ENCODE data around the gene UQCC2.

The UQCC2 gene

GRCh38 chr6:33744895-33745546 lies 33.5 kb upstream of the UQCC2 start:
- DNase-seq (ENCODE audit: insufficient read length, low spot score) (no peak), FAIRE-seq (no peak)

- FAIRE-seq = peak; percentile 97
- peak; percentile 89 for DNase-seq (ENCODE audit: insufficient read length, low spot score)
Measured at GRCh38 chr6:33744001-33744848, 32.7 kb upstream of the UQCC2 start.

- DNase-seq (ENCODE audit: insufficient read length, low spot score) (no peak), FAIRE-seq (no peak)
Measured at GRCh38 chr6:33742837-33743236, 31.3 kb upstream of the UQCC2 start.

GRCh38 chr6:33742092-33742491 lies 30.6 kb upstream of the UQCC2 start:
- no peak for FAIRE-seq
- DNase-seq (ENCODE audit: insufficient read length, low spot score) = no peak

DNA sequence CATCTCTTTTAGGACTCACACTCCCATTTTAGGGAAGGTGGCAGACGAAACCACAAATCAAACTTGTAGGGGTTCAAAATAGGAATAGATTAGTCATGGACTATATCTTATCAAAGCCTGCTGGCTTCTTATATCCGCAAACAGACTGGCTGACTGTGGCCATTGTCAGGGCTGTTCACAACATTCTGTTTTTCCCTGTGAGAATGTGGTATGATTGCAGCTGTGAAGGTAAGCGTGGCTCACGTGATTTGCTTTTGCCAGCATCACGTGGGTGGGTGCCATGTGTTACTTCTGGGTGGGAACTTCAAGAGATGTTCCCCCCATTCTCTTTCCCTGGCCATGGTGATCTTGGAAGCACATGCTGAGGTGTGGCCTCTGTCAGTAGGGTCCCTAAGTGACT lies 29.3 kb upstream of the UQCC2 start:
- DNase-seq (ENCODE audit: insufficient read length, low spot score) = no peak
- peak; percentile 55 for FAIRE-seq

DNA sequence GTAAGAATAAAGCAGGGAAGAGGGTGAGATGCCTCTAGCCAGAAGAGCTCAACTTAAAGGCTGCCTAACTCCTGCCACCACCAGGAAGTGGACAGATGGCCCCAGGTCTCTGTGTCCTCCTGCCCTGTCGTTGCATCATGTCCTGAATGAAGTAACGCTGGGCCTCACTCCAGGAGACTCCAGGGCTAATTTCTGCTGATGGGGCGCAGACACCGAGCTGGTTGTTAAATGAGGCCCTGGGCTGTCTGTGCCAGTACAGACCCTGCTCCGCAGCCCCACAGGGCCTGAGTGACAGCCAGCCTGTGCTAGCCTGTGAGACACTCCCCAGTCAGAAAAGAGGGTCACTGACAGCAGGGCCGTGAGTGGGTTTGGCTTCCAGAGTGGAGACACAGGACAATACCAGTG lies 28.7 kb upstream of the UQCC2 start:
- no peak for FAIRE-seq
- no peak for DNase-seq (ENCODE audit: insufficient read length, low spot score)

DNA sequence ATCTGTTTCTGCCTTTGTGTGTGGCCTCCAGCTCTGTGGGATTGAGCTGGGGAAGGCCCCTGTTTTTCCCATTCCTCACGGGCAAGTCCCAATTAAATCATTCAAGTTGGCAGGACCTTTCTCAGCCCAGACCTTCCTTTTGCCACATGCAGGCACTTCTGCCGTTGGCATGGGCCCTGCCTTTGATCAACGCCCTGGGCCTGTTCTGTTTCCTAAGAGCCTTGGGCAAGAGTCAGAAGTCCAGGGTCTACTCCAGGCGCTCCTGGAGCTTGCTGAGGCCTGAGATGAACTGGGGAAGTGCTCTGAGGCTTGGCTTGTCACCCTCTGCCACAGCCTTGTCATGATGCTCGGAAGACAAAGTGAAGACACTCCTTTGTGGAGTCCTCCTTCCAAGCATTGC lies 28.1 kb upstream of the UQCC2 start:
- no peak for DNase-seq (ENCODE audit: insufficient read length, low spot score)
- FAIRE-seq = no peak

- DNase-seq (ENCODE audit: insufficient read length, low spot score) = no peak
- FAIRE-seq = no peak
Measured at GRCh38 chr6:33738879-33739278, 27.4 kb upstream of the UQCC2 start.

DNA sequence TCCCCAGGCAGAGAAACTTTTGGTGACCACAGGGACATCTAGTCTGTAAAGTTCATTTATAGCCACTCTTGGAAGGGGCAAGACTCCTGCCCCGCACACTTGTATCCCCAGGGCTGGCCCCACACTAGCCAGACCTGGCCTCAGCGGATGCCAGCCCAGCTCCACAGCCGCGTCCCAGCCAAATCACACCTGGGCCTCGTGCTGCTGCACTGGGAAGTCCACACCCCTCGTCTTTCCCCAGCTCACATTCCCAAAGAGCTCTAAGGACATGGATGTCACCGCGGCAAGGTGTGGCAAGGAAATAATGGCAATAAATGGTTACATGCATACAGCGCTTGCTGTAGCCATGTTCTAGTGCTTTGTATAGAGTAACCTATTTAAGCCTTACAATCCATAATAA lies 26.7 kb upstream of the UQCC2 start:
- FAIRE-seq = no peak

DNA sequence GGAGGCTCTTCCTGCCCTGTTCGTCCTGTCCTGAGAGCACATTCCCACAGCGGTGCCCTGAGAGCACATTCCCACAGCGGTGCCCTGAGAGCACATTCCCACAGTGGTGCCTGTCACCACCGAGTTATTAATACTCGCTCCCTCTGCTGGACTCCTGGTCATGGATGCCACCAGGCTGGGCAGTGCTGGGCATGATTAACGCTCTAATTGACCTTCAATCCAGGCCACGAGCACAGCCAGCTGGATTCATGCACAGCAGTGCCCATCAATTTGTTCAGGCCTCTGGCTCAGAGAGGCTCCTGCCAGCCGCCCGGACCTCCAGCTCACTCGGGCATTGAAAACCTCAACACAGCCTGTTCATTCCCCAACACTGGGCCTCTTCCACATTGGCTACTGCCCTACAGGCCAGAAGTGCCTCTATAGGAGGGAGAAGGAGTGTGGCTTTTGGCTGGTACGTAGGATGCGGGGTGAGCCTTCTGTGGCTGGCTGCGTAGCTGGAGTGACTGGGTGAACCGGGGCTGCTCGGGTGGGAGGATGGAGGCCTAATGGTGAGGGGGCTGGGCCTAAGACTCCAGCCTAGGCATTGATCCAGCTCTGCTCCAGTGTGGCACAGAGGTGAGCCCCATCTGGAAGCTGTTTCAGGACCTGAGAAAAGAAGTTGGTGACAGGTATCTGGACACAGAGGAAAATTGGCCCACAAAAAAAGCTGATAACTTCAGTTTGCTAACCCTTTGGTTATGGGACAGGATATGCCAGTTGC lies 25.9 kb upstream of the UQCC2 start:
- FAIRE-seq (no peak), DNase-seq (ENCODE audit: insufficient read length, low spot score) (no peak)

More for the DNA sequence above, 26.7 kb upstream of the UQCC2 start:
- no peak for DNase-seq (ENCODE audit: insufficient read length, low spot score)

GRCh38 chr6:33735216-33735615 lies 23.7 kb upstream of the UQCC2 start:
- no peak for DNase-seq (ENCODE audit: insufficient read length, low spot score)
- no peak for FAIRE-seq

DNA sequence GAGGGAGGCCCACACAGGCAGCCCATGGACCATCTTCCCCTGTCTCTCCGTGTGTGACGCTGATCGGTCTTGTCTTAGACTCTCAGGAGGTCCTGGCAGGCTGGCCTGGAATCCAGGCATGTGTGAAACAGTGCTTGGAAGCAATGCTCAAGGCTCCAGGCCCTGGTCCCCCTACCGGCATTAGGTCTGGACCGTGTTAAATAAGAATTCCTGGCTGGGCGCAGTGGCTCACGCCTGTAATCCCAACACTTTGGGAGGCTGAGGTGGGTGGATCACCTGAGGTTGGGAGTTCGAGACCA lies 22.2 kb upstream of the UQCC2 start:
- FAIRE-seq = no peak
- no peak for DNase-seq (ENCODE audit: insufficient read length, low spot score)

DNA sequence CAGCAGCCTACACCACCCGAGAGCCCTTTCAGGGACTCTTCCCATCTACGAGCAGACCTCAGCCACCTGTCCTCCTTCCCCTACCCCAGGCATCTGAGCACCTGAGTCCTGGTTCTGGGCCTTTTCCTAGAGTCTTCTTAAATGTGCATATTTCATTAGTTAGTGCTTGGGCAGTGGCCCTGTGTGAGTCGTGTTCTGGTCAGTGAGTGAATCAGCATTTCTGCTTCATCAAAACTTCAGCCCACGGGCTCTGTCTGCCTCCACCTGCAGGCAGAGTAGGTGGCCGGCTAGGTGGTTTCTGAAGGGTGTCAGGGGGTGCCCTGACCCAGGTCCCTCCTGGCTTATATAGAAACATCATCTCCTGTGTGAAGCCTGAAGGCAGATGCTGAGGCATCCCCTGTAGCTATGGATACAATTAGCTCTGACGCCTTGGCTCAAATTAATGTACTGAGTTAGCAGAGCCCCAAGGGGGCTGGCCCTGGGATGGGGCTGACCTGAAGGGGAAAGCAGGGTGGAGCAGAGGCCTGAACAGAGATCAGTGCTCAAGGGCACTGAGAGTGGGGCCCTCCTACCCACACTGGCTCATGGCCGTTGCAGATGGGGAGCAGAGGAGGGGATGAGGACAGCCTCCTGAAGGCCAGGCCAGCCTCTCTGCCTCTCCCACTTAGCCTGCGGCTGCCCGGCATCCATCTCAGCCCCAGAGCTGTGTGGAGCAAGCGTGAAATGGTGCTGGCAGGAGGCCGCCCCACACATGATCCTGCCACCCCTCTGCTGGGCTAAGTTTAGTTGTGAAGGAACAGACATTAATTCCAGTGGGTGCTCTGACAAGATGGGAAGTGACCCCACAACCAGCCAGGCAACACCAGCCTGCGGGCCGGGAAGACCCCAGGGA lies 21.6 kb upstream of the UQCC2 start:
- DNase-seq (ENCODE audit: insufficient read length, low spot score) (no peak), FAIRE-seq (no peak)

GRCh38 chr6:33732385-33732784 lies 20.9 kb upstream of the UQCC2 start:
- no peak for DNase-seq (ENCODE audit: insufficient read length, low spot score)
- no peak for FAIRE-seq

DNA sequence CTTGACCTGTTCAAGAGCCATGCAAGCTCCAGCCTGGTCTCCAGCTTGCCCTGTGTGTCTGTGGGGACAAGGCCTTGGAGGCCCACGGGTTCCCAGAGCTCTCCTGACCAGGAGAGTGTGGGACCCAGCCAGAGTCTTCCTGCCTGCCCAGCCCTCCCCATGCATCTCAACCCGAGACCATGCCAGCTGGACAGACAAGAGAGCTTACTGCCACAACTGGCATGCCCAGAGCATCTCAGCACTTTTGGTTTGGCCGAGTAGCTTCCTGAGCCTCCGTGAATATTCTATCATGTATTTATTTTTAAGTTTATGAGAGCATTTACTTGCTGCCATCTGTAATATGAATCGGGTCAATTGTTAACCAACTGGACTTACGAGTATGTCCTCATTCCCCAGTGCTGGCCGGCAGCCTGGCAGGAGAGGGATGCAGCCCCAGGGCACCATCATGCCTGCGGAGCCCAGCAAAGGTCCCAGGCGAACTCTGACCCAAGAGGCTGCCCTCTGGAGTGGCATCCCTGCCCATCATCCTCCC lies 20.3 kb upstream of the UQCC2 start:
- DNase-seq (ENCODE audit: insufficient read length, low spot score) = no peak
- peak; percentile 23 for FAIRE-seq

GRCh38 chr6:33731035-33731434 lies 19.5 kb upstream of the UQCC2 start:
- no peak for FAIRE-seq
- DNase-seq (ENCODE audit: insufficient read length, low spot score) = no peak

DNA sequence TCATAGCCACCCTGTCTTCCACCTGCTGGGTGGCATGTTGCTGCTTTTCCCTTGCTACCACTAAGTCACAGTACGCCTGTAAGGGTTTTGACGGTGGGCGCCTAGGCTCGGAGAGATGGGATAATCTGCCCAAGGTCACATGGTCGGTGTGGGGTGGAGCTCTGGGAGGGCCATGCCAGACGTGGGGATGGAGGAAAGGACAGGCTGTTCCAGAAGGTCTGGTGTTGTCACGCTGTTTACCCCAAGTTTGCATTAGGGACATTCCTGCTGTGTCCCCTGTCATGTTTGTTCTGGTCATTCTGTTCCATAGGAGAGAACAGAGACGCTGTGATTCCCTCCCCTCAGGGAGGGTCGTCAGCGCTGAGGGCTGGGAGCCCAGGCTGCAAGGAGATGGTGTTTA lies 19.1 kb upstream of the UQCC2 start:
- FAIRE-seq (no peak), DNase-seq (ENCODE audit: insufficient read length, low spot score) (no peak)

DNA sequence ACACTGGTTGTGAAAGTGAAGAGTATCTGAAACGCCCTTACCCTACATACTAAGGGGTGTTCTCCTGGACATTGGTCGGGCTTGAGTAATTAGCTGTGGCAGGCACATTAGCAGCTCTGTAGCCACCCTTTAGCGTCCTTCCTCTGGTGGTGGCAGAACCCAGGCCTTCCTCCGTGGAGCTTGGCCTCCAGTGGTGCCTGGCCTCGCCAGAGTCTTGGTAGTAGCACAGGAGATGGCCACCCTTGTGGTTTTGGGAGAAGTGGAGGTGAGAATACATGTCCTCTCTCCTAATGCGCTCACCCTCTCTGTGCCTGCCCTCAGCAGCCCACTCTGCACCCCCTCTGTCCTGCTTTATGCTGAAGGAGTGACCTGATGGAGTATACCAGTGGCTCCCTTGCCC lies 17.6 kb upstream of the UQCC2 start:
- DNase-seq (ENCODE audit: insufficient read length, low spot score) (no peak), FAIRE-seq (no peak)

DNA sequence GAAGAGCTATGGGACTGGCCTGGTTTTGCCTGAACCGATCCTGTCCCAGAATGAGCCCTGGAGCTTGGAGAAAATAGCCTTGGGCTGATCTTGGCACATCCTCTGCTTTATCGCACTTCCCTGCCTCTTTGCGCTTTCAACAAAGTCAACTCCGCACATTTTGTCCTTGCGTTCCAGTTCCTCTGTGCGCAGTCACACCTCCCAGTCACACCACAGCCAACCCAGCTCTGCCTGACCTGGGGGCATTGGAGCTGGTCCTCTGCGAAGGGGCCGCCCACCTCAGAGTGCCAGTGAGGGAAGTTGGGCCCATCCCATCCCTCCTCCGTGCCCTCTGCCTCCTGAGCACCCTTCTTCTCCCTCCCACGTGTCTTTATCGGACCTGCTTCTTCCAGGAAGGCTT lies 16.9 kb upstream of the UQCC2 start:
- DNase-seq (ENCODE audit: insufficient read length, low spot score) (no peak), FAIRE-seq (no peak)

DNA sequence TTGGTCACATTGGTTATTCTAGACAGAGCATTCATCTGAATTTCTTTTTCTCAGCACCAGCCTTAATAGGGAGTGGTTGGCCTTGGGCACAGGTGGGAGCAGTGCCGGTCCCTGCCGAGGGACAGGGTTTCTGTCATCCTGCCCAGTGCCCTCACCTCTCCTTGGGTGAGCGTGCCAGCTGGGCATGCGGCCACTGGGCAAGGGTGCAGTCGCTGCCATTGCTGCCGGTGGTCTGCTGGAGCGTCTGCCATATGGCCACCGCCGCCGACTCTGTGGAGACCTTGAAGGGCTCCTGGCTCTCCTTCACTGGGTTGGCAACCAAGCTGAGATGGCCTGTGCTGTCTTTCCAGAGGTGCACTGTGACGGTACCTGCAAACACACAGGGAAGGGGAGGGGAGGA lies 16.4 kb upstream of the UQCC2 start:
- FAIRE-seq (no peak), DNase-seq (ENCODE audit: insufficient read length, low spot score) (no peak)

DNA sequence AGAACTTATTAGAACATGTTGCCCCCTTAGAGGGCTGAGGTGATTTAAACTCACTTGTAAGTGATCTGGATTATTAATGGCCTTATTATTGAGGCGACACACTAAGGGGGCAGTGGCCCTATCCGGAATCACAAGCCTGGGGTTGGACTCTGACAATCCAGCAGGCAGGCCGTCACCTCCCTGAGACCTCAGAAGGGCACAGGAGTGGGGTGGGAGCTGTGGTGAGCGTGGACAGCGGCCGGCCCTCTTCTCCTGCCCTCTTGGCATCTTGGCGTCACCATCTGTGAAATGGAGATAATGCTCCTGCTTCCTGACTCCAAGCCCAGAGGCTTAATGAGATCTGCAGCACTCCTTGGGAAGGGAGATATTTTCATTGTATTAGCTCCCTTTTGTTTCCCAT lies 15.6 kb upstream of the UQCC2 start:
- FAIRE-seq = no peak
- no peak for DNase-seq (ENCODE audit: insufficient read length, low spot score)
